HepG2 (cell line): Measurements from ENCODE around the gene B3GAT3. TPM values are rescaled to one million over a fixed set of nuclear protein-coding genes. Genes with fewer than 3 reads are reported as not detected.

Experiments used
- ATM ChIP-seq: fragments of 450-650 bp; IDR thresholded peaks from 2 replicates; pipeline ENCODE4 v1.7.1; 2017; ENCODE audit warnings: mild to moderate bottlenecking, borderline replicate concordance
- HMGXB4 ChIP-seq, 2 experiments: sonication (generic) in 1 of 2; formaldehyde crosslinking in 1 of 2; IDR thresholded peaks; 2 replicates each; pipeline versions ENCODE4 v1.4.0 to v1.6.1; 2018 to 2020; ENCODE audit warnings: missing genetic modification reagents in 2 of 2, borderline replicate concordance in 1 of 2, low read depth in 1 of 2, mild to moderate bottlenecking in 1 of 2, missing biosample characterization in 1 of 2
- MATR3 ChIP-seq: sonication (generic); formaldehyde crosslinking; IDR thresholded peaks from 2 replicates; pipeline ENCODE4 v1.4.0; 2020; ENCODE audit warnings: missing genetic modification reagents
- RBFOX2 ChIP-seq: fragments of 200-400 bp; formaldehyde crosslinking; IDR thresholded peaks from 2 replicates; pipeline ENCODE4 v1.6.1; 2017; ENCODE audit warnings: low read depth, mild to moderate bottlenecking, low read length
- SALL2 ChIP-seq: sonication (generic); formaldehyde crosslinking; IDR thresholded peaks from 2 replicates; pipeline ENCODE4 v1.8.1; 2023; ENCODE audit warnings: mild to moderate bottlenecking, missing genetic modification reagents, inconsistent platforms
- SRSF9 ChIP-seq: fragments of 200-400 bp; formaldehyde crosslinking; IDR thresholded peaks from 2 replicates; pipeline ENCODE4 v1.6.1; 2018; ENCODE audit warnings: borderline replicate concordance, mild to moderate bottlenecking, low read depth, low read length; ENCODE audit not compliant: insufficient read depth, poor library complexity, severe bottlenecking
- TP53 ChIP-seq: sonication (generic); formaldehyde crosslinking; conservative IDR thresholded peaks from 2 replicates; pipeline ENCODE4 v1.4.0; 2020; ENCODE audit warnings: missing genetic modification reagents
- YEATS4 ChIP-seq: sonication (generic); formaldehyde crosslinking; IDR thresholded peaks from 2 replicates; pipeline ENCODE4 v1.4.0; 2020; ENCODE audit warnings: missing genetic modification reagents, borderline replicate concordance
- ZMYM3 ChIP-seq: sonication (generic); formaldehyde crosslinking; IDR thresholded peaks from 2 replicates; pipeline ENCODE4 v1.5.1; 2020; ENCODE audit warnings: mild to moderate bottlenecking, missing genetic modification reagents
- ZNF124 ChIP-seq: sonication (generic); formaldehyde crosslinking; IDR thresholded peaks from 2 replicates; pipeline ENCODE4 v1.4.0; 2020; ENCODE audit warnings: missing genetic modification reagents
- ZNF292 ChIP-seq: sonication (generic); formaldehyde crosslinking; IDR thresholded peaks from 2 replicates; pipeline ENCODE4 v1.8.1; 2022; ENCODE audit warnings: mild to moderate bottlenecking, low read depth, missing genetic modification reagents, borderline replicate concordance
- ZNF329 ChIP-seq: sonication (generic); formaldehyde crosslinking; IDR thresholded peaks from 2 replicates; pipeline ENCODE4 v1.9.0; 2021; ENCODE audit warnings: low read depth, mild to moderate bottlenecking, missing genetic modification reagents
- ZNF549 ChIP-seq: sonication (generic); formaldehyde crosslinking; IDR thresholded peaks from 2 replicates; pipeline ENCODE4 v1.5.0; 2020; ENCODE audit warnings: missing genetic modification reagents
- ZNF670 ChIP-seq: sonication (generic); formaldehyde crosslinking; IDR thresholded peaks from 2 replicates; pipeline ENCODE4 v1.8.0; 2022; ENCODE audit warnings: mild to moderate bottlenecking, missing genetic modification reagents, borderline replicate concordance
- ZNF703 ChIP-seq: sonication (generic); formaldehyde crosslinking; IDR thresholded peaks from 2 replicates; pipeline ENCODE4 v1.5.1; 2020; ENCODE audit warnings: missing genetic modification reagents, mild to moderate bottlenecking, moderate library complexity, borderline replicate concordance
- ZNF781 ChIP-seq: sonication (generic); formaldehyde crosslinking; IDR thresholded peaks from 2 replicates; pipeline ENCODE4 v1.5.1; 2020; ENCODE audit warnings: borderline replicate concordance, mild to moderate bottlenecking, missing genetic modification reagents; ENCODE audit errors: not compliant biosample characterization
- ZNF790 ChIP-seq: sonication (generic); formaldehyde crosslinking; IDR thresholded peaks from 2 replicates; pipeline ENCODE4 v1.8.0; 2022; ENCODE audit warnings: missing genetic modification reagents, mild to moderate bottlenecking, borderline replicate concordance
- ZSCAN20 ChIP-seq: sonication (generic); formaldehyde crosslinking; IDR thresholded peaks from 2 replicates; pipeline ENCODE4 v1.4.0; 2020; ENCODE audit warnings: missing genetic modification reagents, mild to moderate bottlenecking, borderline replicate concordance
- polyA plus RNA-seq, 8 experiments: library from polyadenylated mRNA; depleted of rRNA in 3 of 8; stranded (reverse) in 7 of 8; unstranded in 1 of 8; fragments of >200 nt; fragmentation: Illumina TruSeq in 4 of 8; extraction: Trizol in 4 of 8; gene quantifications; 2 replicates each; pipeline versions ENCODE4 v1.2.1 to v1.2.3, GENCODE V29; 2011 to 2016; ENCODE audit warnings: low read depth in 4 of 8, missing spikeins in 1 of 8, mixed read lengths in 1 of 8; ENCODE audit not compliant: insufficient read depth in 1 of 8
- total RNA-seq, 5 experiments: library from RNA; depleted of rRNA; stranded (reverse); fragments of >200 nt; fragmentation: Illumina TruSeq; extraction: Trizol; gene quantifications; 2 replicates each; pipeline ENCODE4 v1.2.3, GENCODE V29; 2016; ENCODE audit warnings: low read depth in 1 of 5
- TF ChIP-seq, protein P1 (sequence below): sonication (generic); formaldehyde crosslinking; IDR thresholded peaks from 2 replicates; pipeline ENCODE4 v1.5.0; 2020; ENCODE audit warnings: mild to moderate bottlenecking, missing genetic modification reagents
- TF ChIP-seq, protein P2 (sequence below), 2 experiments: fragments of 450-650 bp in 1 of 2; sonication (generic) in 1 of 2; formaldehyde crosslinking; IDR thresholded peaks; 2 replicates each; pipeline versions ENCODE4 v1.5.0 to v1.8.0; 2020 to 2022; ENCODE audit warnings: mild to moderate bottlenecking in 1 of 2, missing genetic modification reagents in 1 of 2

Gene B3GAT3
- total and polyA plus RNA-seq, 2 of the 13 experiments (the other 11 are each of a cell fraction or from before 2014, with no cell fraction given): 21.3 to 26.1 TPM

GRCh38 chr11:62664405-62665074 is 42.8 kb upstream of the B3GAT3 start (continued):
- TF ChIP-seq TP53 (CRISPR knock-in tag) (no peak), ZNF549 (CRISPR knock-in tag) (peak; percentile 48; the same call in 1 of the 2 replicates), YEATS4 (CRISPR knock-in tag) (0 out of 2 replicates have a peak, but pooled peaks have one; percentile 37), RBFOX2 (no peak), ZNF124 (CRISPR knock-in tag) (peak; percentile 28; the same call in 1 of the 2 replicates), ZNF329 (0 out of 2 replicates have a peak, but pooled peaks have one; percentile 29), ZNF292 (CRISPR knock-in tag) (peak; percentile 26; the same call in 1 of the 2 replicates), ATM (no peak), ZNF670 (CRISPR knock-in tag) (0 out of 2 replicates have a peak, but pooled peaks have one; percentile 20), ZMYM3 (CRISPR knock-in tag) (peak; percentile 73), ZSCAN20 (CRISPR knock-in tag) (peak; percentile 86; the same call in 1 of the 2 replicates), HMGXB4 (CRISPR knock-in tag; IDR thresholded peaks at IDR 0.05; ENCODE audit: borderline replicate concordance in 1 of 2, low read depth in 1 of 2) (peak in 1 of 2 experiments; percentile 11; a peak in 1 of 4 replicates), ZNF703 (CRISPR knock-in tag) (0 out of 2 replicates have a peak, but pooled peaks have one; percentile 27), SRSF9 (no peak), ZNF781 (CRISPR knock-in tag) (peak; percentile 24), SALL2 (CRISPR knock-in tag) (peak; percentile 44; the same call in 1 of the 2 replicates), ZNF790 (CRISPR knock-in tag) (0 out of 2 replicates have a peak, but pooled peaks have one; percentile 27), MATR3 (no peak)
- TF ChIP-seq, protein P1, sequence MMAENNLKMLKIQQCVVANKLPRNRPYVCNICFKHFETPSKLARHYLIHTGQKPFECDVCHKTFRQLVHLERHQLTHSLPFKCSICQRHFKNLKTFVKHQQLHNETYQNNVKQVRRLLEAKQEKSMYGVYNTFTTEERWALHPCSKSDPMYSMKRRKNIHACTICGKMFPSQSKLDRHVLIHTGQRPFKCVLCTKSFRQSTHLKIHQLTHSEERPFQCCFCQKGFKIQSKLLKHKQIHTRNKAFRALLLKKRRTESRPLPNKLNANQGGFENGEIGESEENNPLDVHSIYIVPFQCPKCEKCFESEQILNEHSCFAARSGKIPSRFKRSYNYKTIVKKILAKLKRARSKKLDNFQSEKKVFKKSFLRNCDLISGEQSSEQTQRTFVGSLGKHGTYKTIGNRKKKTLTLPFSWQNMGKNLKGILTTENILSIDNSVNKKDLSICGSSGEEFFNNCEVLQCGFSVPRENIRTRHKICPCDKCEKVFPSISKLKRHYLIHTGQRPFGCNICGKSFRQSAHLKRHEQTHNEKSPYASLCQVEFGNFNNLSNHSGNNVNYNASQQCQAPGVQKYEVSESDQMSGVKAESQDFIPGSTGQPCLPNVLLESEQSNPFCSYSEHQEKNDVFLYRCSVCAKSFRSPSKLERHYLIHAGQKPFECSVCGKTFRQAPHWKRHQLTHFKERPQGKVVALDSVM (CRISPR knock-in tag): peak; percentile 14; the same call in 1 of the 2 replicates
- TF ChIP-seq, protein P2, sequence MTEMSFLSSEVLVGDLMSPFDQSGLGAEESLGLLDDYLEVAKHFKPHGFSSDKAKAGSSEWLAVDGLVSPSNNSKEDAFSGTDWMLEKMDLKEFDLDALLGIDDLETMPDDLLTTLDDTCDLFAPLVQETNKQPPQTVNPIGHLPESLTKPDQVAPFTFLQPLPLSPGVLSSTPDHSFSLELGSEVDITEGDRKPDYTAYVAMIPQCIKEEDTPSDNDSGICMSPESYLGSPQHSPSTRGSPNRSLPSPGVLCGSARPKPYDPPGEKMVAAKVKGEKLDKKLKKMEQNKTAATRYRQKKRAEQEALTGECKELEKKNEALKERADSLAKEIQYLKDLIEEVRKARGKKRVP (CRISPR knock-in tag; IDR thresholded peaks at IDR 0.05): 0 out of 4 replicates have a peak, but pooled peaks of 1 of the 2 experiments have one; percentile 2
